Mesangial cell (primary cell): ENCODE measurements around the gene ITPRID2. TPM values are rescaled to one million over a fixed set of nuclear protein-coding genes. Genes with fewer than 3 reads are reported as not detected.

Experiments used
- total RNA-seq: library from RNA; depleted of rRNA; stranded (reverse); fragments of >200 nt; gene quantifications from 2 replicates; pipeline ENCODE4 v1.2.3, GENCODE V29; 2015

The ITPRID2 gene
- total RNA-seq = 60.8 and 71.9 TPM in 2 replicates

GRCh38 chr2:181891258-181891965 is at the start of gene ITPRID2:
Gene ITPRID2, plus strand, starts transcription at chr2:181891730. Its CDS starts 337 bp downstream, at chr2:181892067.

Other genes starting within 250 kb of the ITPRID2 start
- 0.38 and 0.65 TPM in 2 replicates for gene CERKL, start 234.6 kb upstream of the ITPRID2 start, total RNA-seq
- not detected in 2 replicates for gene NEUROD1, start 211.2 kb upstream of the ITPRID2 start, total RNA-seq
- gene PPP1R1C, start 94.1 kb downstream of the ITPRID2 start, total RNA-seq = 1.3 TPM in 1 of 2 replicates, not detected in the other